Activated CD4-positive, alpha-beta T cell treated with anti-CD3 and anti-CD28 coated beads, Interleukin-2, Interleukin-6, amounts not matched to agents 100 ng/mL and 50 ng/mL, durations not matched to agents 16 hours and 8 hours (primary cell): ENCODE data around the gene PEX7.
"Not testable (repeated sequence)": the region's sequence is repeated elsewhere in the genome, so short reads cannot be mapped to it uniquely, and the experiment has no call there.

Experiments
- DNase-seq: peaks from one replicate; pipeline ENCODE4 v3.0.0-alpha.2; 2020

Gene PEX7

GRCh38 chr6:136958168-136958567, 135.8 kb downstream of the PEX7 start:
- DNase-seq = no peak

GRCh38 chr6:136959471-136959891, 137.1 kb downstream of the PEX7 start:
- no peak for DNase-seq

GRCh38 chr6:136959935-136960334, 137.5 kb downstream of the PEX7 start:
- DNase-seq = not testable (repeated sequence)

DNA sequence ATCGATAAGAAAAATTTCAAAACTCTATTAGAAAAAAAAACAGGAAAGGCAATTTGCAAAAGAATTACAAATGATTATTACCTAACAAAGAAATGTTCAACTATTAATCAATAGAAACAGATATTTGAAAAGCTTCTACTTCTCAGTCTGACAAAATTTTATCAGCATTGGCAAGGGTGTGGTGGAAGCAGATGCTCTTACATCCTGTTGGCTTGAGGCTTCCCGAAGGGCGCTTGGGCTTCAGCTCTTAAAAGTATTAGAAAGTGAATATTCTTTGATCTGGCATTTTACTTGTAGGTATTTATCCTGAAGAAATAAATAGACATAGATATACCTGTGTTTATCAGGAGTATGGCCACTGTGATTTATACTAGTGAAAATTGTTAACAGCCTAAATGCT, 138.4 kb downstream of the PEX7 start:
- no peak for DNase-seq

DNA sequence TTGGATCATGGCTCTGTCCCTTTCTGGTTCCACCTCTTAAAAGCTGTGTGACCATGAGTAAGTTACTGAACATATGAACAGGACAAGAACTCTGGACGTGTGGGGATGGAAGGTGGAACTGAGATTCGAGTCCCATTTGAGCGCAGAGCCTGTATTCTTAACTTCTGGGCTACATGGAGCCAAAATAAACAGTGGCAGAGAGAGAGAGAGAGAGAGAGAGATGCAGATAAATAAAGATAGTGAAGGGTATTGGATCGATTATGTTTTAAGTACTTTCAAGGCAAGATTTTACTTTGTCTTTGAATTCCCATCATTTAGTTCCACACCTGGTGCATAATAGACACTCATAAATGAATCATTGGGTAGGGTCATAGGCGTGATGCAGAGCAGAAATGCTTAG, 139.5 kb downstream of the PEX7 start:
- no peak for DNase-seq

- DNase-seq = no peak
Observed at GRCh38 chr6:136962661-136963060, 140.3 kb downstream of the PEX7 start.

DNA sequence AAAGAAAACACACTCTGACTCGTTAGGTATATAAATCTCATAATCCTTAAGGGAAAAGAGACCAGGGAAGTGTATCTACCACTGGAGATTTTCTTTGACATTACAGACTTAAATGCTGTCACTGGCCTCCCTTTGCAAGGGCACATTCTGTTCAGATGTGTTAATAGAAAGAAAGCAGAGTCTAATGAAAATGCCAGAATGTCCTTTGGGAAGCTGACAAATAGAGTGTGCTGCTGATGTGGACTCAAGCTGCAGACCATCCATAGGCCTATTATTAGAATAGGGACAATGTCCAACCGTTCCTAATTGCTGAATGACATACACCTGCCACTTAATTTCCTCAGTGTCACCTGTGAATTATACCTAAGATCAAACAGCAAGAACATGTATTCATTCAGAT, 140.9 kb downstream of the PEX7 start:
- DNase-seq = no peak
